CD14-positive monocyte (primary cell): ENCODE measurements around the gene CACUL1. TPM values are rescaled to one million over a fixed set of nuclear protein-coding genes. Genes with fewer than 3 reads are reported as not detected.

ENCODE experiments used
- DNase-seq, 3 donors: peaks; one replicate each; pipeline ENCODE4 v3.0.0-alpha.2; 2011 to 2022
- H2AFZ ChIP-seq: 2 replicates; pipeline ENCODE4 v1.6.0; 2012; ENCODE audit warnings: mild to moderate bottlenecking, low read depth, low read length, inconsistent platforms; ENCODE audit not compliant: insufficient read depth, poor library complexity, severe bottlenecking
- H3K27ac ChIP-seq, 2 donors: 1 replicate in 1 of 2; 2 replicates in 1 of 2; pipeline ENCODE4 v1.5.1; 2012 to 2013; ENCODE audit warnings: low read length in 2 of 2, control low read depth in 1 of 2, inconsistent platforms in 1 of 2, low read depth in 1 of 2, mild to moderate bottlenecking in 1 of 2
- H3K27me3 ChIP-seq, 2 donors: one replicate each; pipeline versions ENCODE4 v1.6.0 to v1.6.1; 2011 to 2013; ENCODE audit warnings: low read length in 2 of 2; ENCODE audit not compliant: control insufficient read depth in 2 of 2, insufficient read depth in 2 of 2
- H3K36me3 ChIP-seq, 2 donors: replicated peaks in 1 of 2; 1 replicate in 1 of 2; 2 replicates in 1 of 2; pipeline versions ENCODE4 v1.5.1 to v1.6.1; 2012 to 2013; ENCODE audit warnings: low read length in 2 of 2, control low read depth in 1 of 2, inconsistent platforms in 1 of 2, mild to moderate bottlenecking in 1 of 2; ENCODE audit not compliant: insufficient read depth in 2 of 2, control insufficient read depth in 1 of 2
- H3K4me1 ChIP-seq, 2 donors: 1 replicate in 1 of 2; 2 replicates in 1 of 2; pipeline versions ENCODE4 v1.5.1 to v1.6.1; 2012 to 2013; ENCODE audit warnings: low read length in 2 of 2, control low read depth in 1 of 2, inconsistent platforms in 1 of 2, mild to moderate bottlenecking in 1 of 2, moderate library complexity in 1 of 2; ENCODE audit not compliant: insufficient read depth in 2 of 2, control insufficient read depth in 1 of 2
- H3K4me2 ChIP-seq: replicated peaks from 2 replicates; pipeline ENCODE3; 2012; ENCODE audit warnings: low read length, moderate library complexity, mild to moderate bottlenecking; ENCODE audit not compliant: poor library complexity, severe bottlenecking; ENCODE audit errors: extremely low read depth
- H3K4me3 ChIP-seq, 3 experiments: fragments of 200-600 bp in 1 of 3; sonication (generic) in 1 of 3; replicated peaks in 1 of 3; 1 replicate in 2 of 3; 2 replicates in 1 of 3; pipeline ENCODE4 v1.5.1; 2011 to 2013; ENCODE audit warnings: low read length in 3 of 3, mild to moderate bottlenecking in 3 of 3, control low read depth in 2 of 3, low read depth in 2 of 3, inconsistent platforms in 1 of 3, moderate library complexity in 1 of 3
- H3K79me2 ChIP-seq: 2 replicates; pipeline ENCODE4 v1.6.0; 2012; ENCODE audit warnings: mild to moderate bottlenecking, control low read depth, inconsistent platforms, low read length, moderate library complexity; ENCODE audit not compliant: insufficient read depth
- H3K9ac ChIP-seq: 2 replicates; pipeline ENCODE4 v1.6.0; 2017; ENCODE audit warnings: low read length, mild to moderate bottlenecking; ENCODE audit not compliant: insufficient read depth, poor library complexity, severe bottlenecking
- H3K9me3 ChIP-seq, 2 donors: replicated peaks in 1 of 2; 1 replicate in 1 of 2; 2 replicates in 1 of 2; pipeline versions ENCODE4 v1.5.1 to v1.6.1; 2012 to 2013; ENCODE audit warnings: low read length in 2 of 2, control low read depth in 1 of 2; ENCODE audit not compliant: control insufficient read depth in 1 of 2, insufficient read depth in 1 of 2
- H4K20me1 ChIP-seq: 2 replicates; pipeline ENCODE4 v1.6.0; 2012; ENCODE audit warnings: mild to moderate bottlenecking, low read length, control low read depth, moderate library complexity; ENCODE audit not compliant: insufficient read depth
- H3K27ac Mint-ChIP-seq, 7 donors: one replicate each; pipeline ENCODE4 v1.8.0; 2020; ENCODE audit warnings: mild to moderate bottlenecking in 7 of 7, mixed read lengths in 7 of 7, moderate library complexity in 6 of 7, inconsistent platforms in 2 of 7
- H3K27me3 Mint-ChIP-seq, 3 donors: one replicate each; pipeline ENCODE4 v1.8.0; 2021 to 2022; ENCODE audit warnings: low read depth in 3 of 3, mild to moderate bottlenecking in 3 of 3, mixed read lengths in 3 of 3, moderate library complexity in 3 of 3, inconsistent platforms in 1 of 3
- H3K36me3 Mint-ChIP-seq, 2 donors: one replicate each; pipeline ENCODE4 v1.8.0; 2020; ENCODE audit warnings: mixed read lengths in 2 of 2, inconsistent platforms in 1 of 2, mild to moderate bottlenecking in 1 of 2
- H3K4me1 Mint-ChIP-seq: one replicate; pipeline ENCODE4 v1.8.0; 2020; ENCODE audit warnings: mild to moderate bottlenecking, mixed read lengths
- H3K4me3 Mint-ChIP-seq, 2 donors: one replicate each; pipeline ENCODE4 v1.8.0; 2020; ENCODE audit warnings: mild to moderate bottlenecking in 2 of 2, mixed read lengths in 2 of 2, moderate library complexity in 1 of 2
- H3K9me3 Mint-ChIP-seq, 7 donors: one replicate each; pipeline ENCODE4 v1.8.0; 2020 to 2022; ENCODE audit warnings: mixed read lengths in 7 of 7, mild to moderate bottlenecking in 6 of 7, moderate library complexity in 6 of 7, inconsistent platforms in 2 of 7
- CTCF ChIP-seq: fragments of 200-600 bp; IDR thresholded peaks from one replicate; pipeline ENCODE4 v1.8.0; 2022; ENCODE audit warnings: antibody characterized with exemption, mild to moderate bottlenecking
- WGBS: methylation state at CpG from one replicate; pipeline ENCODE4 v1.1.5; 2013; ENCODE audit warnings: missing lambda C conversion rate; ENCODE audit not compliant: insufficient coverage; 5-methylcytosine and 5-hydroxymethylcytosine counted together
- intact Hi-C, 2 donors: fragments of 100-400 bp; cut with micrococcal nuclease; formaldehyde crosslinking; loops; one replicate each; pipeline versions ENCODE4 v1.15.0 to v1.15.1; 2023
- polyA plus RNA-seq, 3 donors: library from polyadenylated mRNA; depleted of rRNA in 1 of 3; unstranded in 2 of 3; stranded (reverse) in 1 of 3; fragments of 300-500 nt in 2 of 3; fragments of >200 nt in 1 of 3; fragmentation: Illumina TruSeq in 2 of 3; gene quantifications; 1 replicate in 2 of 3; 2 replicates in 1 of 3; pipeline ENCODE4 v1.2.3, GENCODE V29; 2012 to 2021

CACUL1 gene
- polyA plus RNA-seq, 3 donors = 18.1 to 50.8 (median 38.8) TPM

- H4K20me1 ChIP-seq = no peaks in the 10 kb centered on the region
- Mint-ChIP-seq H3K4me1 (peaks cover 8% of the 10 kb centered on the region), H3K4me3 (no peak overlapping the region), H3K36me3 (no peaks in the 10 kb centered on the region), H3K27me3 (peaks cover 13 to 22% (median 17%) of the 10 kb centered on the region in 3 donors), H3K9me3 (peaks cover 0 to 3% (median 0%) of the 10 kb centered on the region in 7 donors), H3K27ac (no peak overlapping the region)
- DNase-seq = no peak
- intact Hi-C loops = no loop called here
- H2AFZ ChIP-seq = no peak overlapping the region
- no peaks in the 10 kb centered on the region for H3K9me3 ChIP-seq
- H3K4me3 ChIP-seq = no peak overlapping the region
- TF ChIP-seq CTCF = no peak
- no peaks in the 10 kb centered on the region for H3K79me2 ChIP-seq
- 97% methylated on average over 36 of the region's 36 CpGs for WGBS
- H3K27ac ChIP-seq = no peak overlapping the region
- H3K4me2 ChIP-seq = no peak overlapping the region
- H3K4me1 ChIP-seq = peaks cover 7 to 8% of the 10 kb centered on the region in 2 donors
- no peaks in the 10 kb centered on the region for H3K36me3 ChIP-seq
- peaks cover 7 to 22% of the 10 kb centered on the region in 2 donors for H3K27me3 ChIP-seq
- no peak overlapping the region for H3K9ac ChIP-seq
Observed at GRCh38 chr10:118760265-118760664, 5.5 kb upstream of the CACUL1 start.

GRCh38 chr10:118758449-118758848 is 3.7 kb upstream of the CACUL1 start:
- no CpG with 5 or more reads among the region's 1 CpG for WGBS
- H3K27me3 ChIP-seq = peaks cover 7 to 19% of the 10 kb centered on the region in 2 donors
- Mint-ChIP-seq H3K36me3 (no peaks in the 10 kb centered on the region), H3K27ac (no peak overlapping the region), H3K4me1 (peaks cover 15% of the 10 kb centered on the region), H3K27me3 (peaks cover 9 to 20% (median 17%) of the 10 kb centered on the region in 3 donors), H3K9me3 (peaks cover 0 to 3% (median 0%) of the 10 kb centered on the region in 7 donors), H3K4me3 (no peak overlapping the region)
- no peak overlapping the region for H3K4me3 ChIP-seq
- DNase-seq = no peak
- H3K79me2 ChIP-seq = peaks cover 14% of the 10 kb centered on the region
- no peak overlapping the region for H3K4me2 ChIP-seq
- peaks cover 6% of the 10 kb centered on the region for H4K20me1 ChIP-seq
- H3K36me3 ChIP-seq = no peaks in the 10 kb centered on the region
- intact Hi-C loops = loop anchor here (10.0 kb wide), 4 partner anchors 446 to 1384 kb away; partner anchors contain the start of genes GRK5 (in 1 of the 2) and PDZD8 (in 1 of the 2)
- H3K9me3 ChIP-seq = no peaks in the 10 kb centered on the region
- no peak overlapping the region for H3K27ac ChIP-seq
- H2AFZ ChIP-seq = no peak overlapping the region
- no peak for TF ChIP-seq CTCF
- peaks cover 12 to 16% of the 10 kb centered on the region in 2 donors for H3K4me1 ChIP-seq
- no peak overlapping the region for H3K9ac ChIP-seq
